Stromal cell of bone marrow (primary cell): ENCODE data around the gene CST6.
"Not testable (repeated sequence)": the region's sequence is repeated elsewhere in the genome, so short reads cannot be mapped to it uniquely, and the experiment has no call there.

Experiments used
- DNase-seq: peaks from one replicate; pipeline ENCODE4 v3.0.0-alpha.2; 2012; ENCODE audit warnings: low read depth

The CST6 gene

DNA sequence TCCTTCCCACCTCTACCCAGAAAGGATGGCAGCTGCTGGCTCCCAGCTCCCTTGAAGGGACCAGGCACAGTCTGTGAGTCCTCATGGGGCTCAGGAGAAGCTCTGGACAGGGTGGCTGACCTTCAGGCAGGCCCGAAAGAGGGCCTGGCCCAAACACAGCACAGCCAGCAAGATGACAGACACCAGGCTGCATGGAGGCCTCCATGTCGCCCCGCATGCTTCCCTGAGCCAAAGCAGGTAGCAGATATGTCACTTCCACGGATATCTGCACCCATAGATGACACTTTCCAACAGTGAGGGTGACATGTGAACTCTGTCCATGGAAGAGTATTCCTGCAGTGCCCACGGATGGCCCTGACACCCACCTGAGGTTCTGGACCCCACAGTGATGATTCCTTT, 28.2 kb upstream of the CST6 start:
- DNase-seq: no peak

DNA sequence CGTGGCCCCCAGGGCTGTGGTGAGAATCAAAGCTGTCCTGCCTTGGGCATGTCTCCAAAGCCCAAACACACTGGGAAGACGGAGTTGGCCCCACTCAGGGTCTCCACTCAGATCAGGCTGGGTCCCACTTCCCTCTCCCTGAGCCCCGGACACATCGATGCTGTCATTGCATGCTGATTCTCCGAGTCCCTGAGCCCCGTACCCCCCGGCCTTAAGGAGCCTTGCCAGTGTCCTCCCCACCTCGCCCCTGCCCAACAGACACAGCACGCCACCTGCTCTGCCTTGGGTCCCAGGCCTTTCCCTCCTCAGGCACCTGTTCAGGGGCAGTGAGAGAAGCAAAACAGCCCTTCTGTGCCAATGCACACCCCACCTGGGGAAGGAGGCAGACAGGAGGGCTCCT, 24.5 kb upstream of the CST6 start:
- DNase-seq: no peak

DNA sequence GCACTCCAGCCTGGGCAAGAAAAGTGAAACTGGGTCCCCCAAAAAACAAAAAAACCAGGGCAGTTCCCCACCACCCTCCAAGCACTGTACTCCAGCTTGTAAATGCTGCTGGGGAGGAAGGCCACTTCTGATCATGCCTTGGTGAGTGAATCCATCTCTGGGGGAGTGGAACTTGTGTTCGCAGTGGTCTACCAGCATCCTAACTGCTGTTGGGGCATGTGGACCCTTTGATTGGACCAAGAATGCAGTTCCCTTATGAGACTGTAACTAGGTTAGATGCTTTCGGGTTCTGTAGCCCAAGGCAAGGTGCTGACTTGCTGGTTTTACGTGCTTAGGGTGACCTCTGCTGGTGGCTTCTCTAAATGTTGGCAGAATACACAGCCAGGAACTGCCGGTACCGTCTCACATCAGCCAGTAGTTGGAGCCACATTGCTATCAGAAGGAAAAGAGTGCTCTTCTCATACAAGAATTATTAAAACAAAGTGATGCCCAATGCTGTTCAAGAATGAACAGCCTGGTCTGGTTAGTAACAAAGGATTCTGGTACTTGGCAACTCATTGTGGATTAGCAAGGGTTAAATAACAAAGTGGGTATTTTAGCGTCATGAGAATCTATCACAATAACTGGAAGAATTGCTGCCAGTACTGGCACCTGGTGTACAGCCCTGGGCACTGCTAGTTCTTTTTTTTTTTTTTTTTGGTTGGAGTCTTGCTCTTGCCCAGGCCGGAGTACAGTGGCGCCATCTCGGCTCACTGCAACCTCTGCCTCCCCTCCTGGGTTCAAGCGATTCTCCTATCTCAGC, 22.8 kb upstream of the CST6 start:
- DNase-seq: peak; percentile 91

DNA sequence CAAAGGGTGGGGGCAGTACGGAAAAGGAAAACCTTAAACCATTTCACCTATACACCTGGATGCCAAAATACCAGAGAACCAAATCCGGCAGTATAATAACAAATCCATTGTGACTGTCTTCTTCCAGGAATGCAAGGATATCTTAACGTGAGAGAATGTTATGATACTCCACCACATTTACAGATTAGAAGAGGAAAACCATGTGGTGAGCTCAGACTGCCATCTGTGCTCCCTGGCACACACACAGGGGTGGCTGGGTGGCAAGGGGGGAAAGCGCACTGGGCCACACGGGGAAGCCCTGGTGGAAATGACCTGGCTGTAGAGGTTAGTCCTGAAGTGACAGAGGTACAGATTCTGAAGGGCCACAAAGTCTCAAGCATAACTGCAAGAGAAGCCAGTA, 19.8 kb upstream of the CST6 start:
- DNase-seq: no peak

DNA sequence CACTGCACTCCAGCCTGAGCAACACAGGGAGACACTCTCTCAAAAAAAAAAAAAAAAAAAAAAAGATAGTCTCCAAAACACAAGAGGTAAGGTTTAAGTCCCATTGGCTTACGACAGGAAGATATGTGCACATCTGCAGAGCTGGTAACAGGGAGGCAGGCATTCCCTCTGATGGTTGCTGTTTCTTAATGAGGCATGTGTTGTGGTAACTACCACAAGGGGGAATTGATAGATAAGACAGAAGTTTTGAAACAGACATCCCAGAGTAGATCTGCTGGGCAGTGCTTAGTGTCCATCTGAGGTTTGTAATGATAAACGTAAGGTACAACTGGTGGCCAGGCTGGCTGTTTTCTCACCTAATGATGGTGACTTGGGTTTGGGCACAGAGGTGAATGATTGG, 14.5 kb upstream of the CST6 start:
- DNase-seq: no peak

DNA sequence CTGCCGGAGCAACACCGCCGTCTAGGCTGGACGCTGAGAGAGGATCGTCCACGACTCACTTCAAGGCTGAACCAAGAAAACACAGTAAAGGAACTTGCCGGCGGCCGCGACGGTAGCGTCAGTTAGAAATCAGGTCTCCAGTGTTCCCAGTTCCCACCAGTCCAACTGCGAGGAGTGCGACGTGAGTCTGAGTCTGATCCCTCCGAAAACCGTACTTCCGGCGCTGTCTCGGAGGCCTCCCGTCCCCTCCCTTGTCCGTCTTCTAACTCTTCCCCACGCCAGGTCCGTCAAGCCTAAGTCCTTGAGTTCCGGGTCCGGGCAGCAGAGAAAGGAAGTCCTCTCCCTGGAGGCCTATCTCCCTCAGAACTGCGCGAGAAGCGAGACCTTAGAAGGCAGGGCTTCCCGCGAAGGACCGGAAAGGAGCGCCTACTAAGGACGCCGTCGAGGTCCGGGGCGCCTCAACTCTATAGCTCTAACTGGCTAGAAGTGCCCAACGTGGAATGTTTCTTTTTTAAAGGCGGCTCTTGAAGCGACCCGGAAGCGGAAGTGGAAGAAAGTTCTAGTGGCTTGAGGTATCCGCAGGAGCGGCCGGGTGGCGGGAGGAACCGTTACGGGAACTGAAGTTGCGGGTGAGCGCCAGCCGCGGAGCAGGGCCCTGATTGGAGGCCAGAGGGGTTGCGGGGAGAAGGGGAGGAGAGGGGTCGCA, 9.7 kb upstream of the CST6 start, which contains the start of the genes BANF1 and EIF1AD:
BANF1 (plus strand) TSS at position 562 of the 706 bp plus-strand sequence. CDS start 748 bp downstream, outside the sequence.
EIF1AD (minus strand) TSS at position 216 of the 706 bp plus-strand sequence. CDS start 1,768 bp downstream, outside the sequence.
- DNase-seq: peak; percentile 97

DNA sequence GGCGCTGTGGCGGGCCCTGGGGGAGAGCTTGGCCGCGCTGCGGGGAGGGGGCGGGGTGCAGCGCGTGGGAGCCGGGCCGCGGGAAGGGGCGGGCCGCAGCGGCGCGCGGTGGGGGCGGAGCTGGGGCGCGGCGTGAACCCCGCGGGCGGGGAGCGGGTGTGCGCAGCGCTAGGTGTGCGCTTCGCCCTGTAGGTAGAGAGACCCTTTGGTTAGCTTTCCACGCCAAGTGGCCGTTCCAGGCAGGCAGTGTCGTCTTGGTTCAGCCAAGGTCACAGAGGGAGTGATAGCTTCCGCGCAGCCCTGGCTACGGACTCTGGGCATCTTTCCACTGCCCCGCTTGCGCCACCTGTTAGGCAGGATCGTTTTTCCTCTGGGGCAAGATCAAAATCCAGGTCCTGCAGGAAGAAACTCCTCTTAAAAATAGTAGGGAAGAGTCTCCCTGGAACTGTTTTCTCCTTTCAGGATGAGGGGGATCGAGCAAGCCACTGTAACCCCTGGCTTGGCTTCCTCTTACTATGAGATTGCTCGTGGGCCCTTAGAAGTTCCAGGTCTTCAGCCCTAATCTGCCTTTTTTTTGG, 9.1 kb upstream of the CST6 start:
- peak; percentile 26 for DNase-seq

DNA sequence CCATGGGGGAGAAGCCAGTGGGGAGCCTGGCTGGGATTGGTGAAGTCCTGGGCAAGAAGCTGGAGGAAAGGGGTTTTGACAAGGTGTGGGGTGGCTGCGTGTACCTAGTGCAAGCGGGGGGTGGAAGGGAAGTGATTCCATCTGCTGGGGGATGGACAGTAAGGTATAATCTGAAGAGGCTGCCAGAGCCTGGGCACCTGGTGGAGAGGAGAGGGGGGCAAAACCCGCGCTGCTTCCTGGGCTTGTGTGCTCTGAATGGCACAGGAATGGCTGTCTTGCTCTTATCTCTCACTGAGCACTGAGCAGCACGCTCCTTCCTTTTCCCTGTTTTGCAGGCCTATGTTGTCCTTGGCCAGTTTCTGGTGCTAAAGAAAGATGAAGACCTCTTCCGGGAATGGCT, 8.5 kb upstream of the CST6 start:
- DNase-seq: no peak

DNA sequence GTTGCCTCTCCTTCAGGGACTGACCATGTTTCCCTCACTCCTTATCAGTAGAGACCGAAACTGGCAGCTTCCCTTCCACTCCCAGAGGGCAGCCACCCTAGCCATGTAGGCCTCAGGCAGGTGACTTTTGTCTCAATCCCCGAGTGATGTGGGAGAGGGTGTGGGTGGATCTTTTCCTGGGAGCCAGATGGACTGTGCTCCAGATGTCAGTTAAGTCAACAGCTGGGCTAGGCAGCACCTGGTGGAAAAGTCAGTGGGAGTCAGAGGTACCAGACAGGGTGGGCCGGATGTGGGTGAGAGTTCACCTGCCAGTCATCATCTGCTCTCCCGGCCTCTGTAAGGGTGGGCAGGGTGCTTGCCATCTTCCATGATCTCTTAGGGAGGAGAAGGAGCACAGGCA, 7.6 kb upstream of the CST6 start:
- DNase-seq: no peak

DNA sequence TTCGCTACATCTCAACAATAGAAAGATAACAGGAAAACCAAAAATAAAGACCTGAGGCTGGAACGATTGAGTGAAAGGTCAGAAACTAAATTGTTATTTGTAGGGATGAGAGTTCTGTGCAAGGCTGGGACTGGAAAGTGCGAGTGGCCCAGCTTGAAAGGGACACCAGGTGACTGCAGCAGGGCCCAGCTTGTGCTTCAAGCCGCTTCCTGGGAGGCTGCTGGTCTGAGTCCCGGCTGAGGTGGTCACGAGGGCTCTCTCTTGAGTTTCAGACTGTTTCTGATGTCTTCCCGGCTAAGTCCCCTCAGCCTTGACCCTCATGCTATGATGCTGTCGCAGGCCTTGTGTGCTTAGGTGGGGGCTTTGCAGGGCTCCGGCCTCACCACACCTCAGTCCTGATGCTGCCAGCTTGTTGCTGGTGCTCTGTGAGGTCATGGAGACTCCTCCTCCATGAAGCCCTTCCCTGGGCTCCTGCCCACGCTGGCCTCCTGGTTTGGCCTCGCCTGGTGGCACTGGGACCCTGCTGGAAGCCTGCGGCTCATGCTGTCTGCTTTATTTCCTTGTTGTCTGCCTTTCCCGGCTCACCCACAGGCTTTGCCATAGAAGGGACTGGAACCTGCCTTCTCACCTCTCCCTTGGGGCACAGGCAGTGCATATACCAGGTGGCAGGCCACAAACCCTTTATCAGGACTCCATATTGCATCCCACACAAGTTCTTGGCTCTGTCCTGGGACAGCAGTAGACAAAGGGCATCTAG, 5.5 kb upstream of the CST6 start:
- no peak for DNase-seq

DNA sequence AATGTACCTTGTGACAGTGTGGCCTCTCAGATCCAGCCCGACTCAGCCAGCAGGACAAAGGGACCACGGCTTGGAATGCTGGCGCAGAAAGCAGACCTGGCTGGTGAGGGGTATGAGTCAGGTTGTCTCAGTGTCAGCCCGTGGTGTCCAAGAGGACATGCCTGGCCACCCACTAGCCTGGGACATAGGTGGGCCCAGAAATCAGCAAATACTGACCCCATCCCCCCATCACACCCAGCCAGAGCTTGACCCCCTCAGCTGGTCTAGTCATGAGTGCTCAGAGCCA, 5.0 kb upstream of the CST6 start:
- DNase-seq: no peak

DNA sequence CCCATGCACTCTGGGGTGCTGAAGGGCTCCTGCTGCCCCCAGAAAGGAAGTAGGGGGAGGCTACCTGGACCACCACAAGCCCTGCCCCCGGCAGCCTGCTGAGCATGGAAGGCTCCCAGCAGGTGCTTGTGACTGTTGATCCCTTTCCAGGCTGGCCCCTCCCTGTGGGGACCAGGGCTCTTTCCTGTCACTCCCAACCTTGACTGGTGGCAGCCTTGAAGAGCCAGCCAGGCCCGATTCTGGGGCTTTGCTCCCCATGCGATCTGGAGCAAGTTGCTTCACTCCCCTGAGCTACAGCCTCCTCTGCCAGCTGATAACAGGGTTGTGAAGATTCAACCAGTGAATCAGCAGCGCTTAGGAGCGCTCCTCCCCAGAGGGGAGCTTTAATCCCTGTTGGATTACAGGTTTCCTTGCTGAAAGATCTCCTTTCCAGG, 4.6 kb upstream of the CST6 start:
- no peak for DNase-seq

DNA sequence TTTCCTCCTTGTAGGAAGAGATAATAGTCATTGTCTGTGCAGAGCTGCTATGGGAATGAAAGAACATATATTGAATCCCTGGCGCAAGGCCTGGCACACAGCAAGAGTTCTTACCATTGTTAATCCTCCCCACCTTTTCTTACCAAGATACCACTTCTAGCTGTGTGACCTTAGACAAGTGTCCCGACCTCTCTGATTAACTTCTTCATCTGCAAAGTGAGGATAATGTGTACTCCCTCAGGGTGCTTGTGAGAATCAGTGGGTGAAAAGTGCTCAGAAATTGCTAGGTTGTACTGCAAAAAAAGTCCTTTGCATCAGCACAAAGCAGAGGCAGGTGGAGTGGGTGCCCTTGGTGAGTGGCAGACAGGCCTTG, 3.7 kb upstream of the CST6 start:
- no peak for DNase-seq

DNA sequence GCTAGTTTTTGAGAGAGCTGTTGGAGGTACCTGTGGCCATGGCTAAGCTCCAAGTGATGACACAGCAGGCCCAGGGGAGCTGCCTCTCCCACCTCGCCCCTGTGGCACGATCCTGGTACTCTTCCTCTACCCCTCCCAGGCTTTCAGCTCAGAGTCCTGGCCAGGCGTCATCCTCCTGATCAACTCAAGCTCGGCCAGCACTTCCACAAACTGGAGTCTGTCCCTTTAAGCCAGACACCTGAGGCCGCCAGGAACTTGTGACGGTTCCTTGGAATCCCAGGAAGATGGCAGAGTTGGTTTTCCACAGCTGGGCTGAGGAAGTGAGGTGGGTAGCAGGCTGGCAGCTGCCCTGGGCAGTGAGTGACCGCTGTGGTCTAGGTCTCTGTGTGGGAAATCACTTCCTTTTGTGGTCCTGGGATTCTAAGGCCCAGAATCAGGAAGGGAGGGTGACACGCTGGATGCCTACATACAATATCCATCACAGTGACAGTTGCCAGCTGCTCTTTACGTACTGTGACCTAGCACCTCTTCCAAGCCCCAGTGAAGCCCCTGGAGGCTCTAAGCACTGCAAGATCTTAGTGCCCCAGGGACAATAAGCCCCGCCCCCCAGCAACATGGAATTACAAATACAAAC, 3.2 kb upstream of the CST6 start:
- no peak for DNase-seq

DNA sequence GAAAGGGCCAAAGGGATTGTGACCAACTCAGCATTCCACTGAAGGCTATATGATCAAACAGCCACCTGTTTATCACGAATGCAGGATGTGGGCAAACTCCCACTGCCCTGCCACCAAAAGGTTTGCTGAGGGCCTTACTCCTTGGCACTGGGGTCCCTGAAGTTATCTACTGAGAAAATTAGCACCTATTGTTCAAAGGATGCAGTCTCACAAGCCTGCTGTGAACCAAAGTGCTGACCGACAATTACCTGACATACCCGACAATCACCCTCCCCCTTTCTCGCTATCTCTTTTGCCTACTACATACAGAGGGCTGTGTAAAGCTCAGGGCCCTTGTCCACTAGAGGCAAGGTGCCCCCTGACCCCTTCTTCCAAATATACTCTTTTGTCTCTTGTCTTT, 1.8 kb upstream of the CST6 start:
- DNase-seq: not testable (repeated sequence)

DNA sequence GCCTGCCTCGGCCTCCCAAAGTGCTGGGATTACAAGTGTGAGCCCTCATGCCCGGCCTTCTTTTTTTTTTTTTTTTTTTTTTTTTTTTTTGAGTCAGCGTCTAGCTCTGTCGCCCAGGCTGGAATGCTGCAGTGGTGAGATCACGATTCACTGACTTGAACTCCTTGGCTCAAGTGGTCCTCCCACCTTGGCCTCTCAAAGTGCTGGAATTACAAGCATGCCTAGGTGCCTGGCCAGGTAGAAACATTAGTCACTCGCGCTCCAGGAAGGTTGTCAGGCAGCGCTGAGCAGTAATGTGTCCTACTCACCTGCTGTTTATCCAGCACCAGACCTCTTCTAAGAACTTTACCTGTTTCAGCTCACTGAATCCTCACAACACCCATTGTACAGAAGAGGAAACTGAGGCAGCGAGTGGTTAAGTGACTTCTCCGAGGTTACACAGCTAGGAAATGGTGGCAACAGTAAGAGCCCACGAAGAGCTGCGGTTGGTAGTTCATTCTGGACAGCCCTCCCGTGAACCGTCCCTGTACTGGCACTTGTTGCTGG, 496 bp upstream of the CST6 start:
- peak; percentile 22 for DNase-seq

DNA sequence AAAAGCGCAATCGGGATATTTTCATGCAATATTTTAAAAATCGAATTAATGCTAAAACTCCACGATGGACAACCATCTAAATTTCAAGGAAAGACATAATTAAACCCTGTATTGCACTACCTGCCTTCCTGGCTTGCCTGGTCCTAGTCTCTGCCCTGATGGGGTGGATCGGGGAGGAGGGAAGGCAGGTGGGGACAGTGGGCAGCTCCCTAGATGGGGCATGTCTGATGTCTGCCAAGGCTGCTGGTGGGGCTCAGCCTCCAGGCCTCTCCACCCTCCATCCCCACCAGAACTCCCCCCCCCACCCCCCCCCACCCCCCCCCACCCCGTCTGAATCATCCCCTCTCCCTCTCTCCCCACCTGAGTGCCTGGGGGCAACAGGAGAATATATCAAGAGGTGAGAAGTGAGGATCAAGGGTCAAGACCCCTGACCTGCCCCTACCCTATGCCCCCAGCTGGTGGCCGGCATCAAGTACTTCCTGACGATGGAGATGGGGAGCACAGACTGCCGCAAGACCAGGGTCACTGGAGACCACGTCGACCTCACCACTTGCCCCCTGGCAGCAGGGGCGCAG, 650 bp downstream of the CST6 start:
- DNase-seq: no peak

DNA sequence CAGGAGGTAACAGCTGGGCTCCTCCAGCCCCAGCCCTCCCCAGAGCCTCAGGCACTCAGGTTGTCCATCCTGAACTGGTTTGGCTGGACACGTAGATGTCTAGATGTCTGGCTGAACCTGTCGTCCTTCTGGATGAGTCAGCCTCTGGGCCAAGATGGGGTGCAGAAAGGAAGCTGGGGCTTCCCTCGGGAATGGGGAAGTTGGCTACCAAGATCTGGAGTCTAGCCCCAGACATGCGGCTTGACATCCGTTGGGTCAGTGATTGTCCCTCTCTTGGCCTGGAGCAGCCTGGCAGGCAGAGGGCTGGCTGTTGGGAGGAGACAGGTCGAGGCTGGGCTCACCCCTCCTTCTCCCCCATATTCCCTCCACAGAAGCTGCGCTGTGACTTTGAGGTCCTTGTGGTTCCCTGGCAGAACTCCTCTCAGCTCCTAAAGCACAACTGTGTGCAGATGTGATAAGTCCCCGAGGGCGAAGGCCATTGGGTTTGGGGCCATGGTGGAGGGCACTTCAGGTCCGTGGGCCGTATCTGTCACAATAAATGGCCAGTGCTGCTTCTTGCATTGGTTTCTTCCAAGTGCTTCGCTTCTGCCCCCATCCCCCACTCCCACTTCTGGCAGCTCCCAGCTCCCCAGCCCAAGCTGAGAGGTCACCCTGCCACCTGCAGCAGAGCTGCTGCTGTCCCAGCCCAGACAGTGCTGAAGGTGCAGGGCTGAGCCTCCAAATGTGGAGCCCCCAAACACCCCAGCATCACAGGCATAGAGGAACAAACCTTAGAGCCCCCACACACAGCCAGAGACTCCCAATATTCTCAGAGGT, 1.3 kb downstream of the CST6 start:
- DNase-seq: no peak

DNA sequence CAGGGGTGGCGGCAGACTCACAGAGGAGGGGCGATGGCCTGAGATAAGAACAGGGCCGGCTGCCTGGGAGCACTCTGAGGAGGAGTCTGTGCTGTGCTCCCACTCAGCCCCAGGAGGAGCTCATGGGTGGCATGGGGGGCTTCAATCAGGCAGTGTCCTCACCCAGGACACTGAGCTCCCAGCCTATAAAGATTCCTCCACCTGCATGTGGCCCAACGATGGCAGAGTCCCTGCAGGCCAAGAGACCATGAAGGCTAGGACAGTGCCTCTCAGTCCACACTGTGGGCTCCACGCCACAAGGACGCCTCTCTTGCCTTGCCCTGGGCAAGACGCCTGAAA, 1.9 kb downstream of the CST6 start:
- no peak for DNase-seq

DNA sequence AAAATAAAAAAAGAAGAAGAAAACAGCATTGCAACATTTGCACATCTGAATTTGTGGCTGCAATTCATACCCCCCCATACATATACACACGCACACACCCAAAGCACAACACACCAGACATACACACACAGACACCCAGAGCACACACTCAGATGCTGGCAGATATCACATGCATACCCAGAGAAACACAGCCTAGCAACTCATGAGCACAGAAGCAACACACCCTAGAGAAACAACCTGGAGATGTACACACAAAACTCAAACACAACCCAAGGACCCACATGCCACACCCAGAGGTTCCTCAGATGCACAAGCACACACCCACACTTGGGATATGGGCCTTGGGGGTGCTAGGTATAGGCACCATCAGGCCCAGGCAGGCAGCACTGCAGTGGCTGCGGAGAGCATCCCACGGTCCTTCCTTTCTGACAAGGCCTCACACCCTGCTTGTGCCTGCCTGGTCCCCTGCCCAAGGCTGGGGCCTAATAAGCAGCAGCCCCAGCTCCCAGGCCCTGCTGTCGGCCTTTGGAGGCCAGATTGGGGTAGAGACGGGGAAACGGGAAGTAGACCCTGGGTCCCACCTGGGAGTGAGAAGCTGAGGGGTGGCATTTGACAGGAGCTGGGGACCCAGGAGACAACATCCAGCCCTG, 3.1 kb downstream of the CST6 start:
- DNase-seq: no peak
